NCI-H82 treated with DMSO at 0.1 percent for 48 hours (cell line): Measurements from ENCODE around the gene OPN1MW.
"Not testable (repeated sequence)": the region's sequence is repeated elsewhere in the genome, so short reads cannot be mapped to it uniquely, and the experiment has no call there.

Experiments
- DNase-seq: peaks from one replicate; lab custom pipeline; 2025; ENCODE audit not compliant: unreplicated experiment; lab: John Stamatoyannopoulos, UW

The OPN1MW gene

DNA sequence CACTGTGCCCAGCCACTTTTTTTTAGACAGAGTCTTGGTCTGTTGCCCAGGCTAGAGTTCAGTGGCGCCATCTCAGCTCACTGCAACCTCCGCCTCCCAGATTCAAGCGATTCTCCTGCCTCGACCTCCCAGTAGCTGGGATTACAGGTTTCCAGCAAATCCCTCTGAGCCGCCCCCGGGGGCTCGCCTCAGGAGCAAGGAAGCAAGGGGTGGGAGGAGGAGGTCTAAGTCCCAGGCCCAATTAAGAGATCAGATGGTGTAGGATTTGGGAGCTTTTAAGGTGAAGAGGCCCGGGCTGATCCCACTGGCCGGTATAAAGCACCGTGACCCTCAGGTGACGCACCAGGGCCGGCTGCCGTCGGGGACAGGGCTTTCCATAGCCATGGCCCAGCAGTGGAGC is at the start of gene OPN1MW:
OPN1MW (plus strand) TSS at position 301 of the 400 bp plus-strand sequence; CDS start at position 383, 82 bp downstream.
- DNase-seq = not testable (repeated sequence)

DNA sequence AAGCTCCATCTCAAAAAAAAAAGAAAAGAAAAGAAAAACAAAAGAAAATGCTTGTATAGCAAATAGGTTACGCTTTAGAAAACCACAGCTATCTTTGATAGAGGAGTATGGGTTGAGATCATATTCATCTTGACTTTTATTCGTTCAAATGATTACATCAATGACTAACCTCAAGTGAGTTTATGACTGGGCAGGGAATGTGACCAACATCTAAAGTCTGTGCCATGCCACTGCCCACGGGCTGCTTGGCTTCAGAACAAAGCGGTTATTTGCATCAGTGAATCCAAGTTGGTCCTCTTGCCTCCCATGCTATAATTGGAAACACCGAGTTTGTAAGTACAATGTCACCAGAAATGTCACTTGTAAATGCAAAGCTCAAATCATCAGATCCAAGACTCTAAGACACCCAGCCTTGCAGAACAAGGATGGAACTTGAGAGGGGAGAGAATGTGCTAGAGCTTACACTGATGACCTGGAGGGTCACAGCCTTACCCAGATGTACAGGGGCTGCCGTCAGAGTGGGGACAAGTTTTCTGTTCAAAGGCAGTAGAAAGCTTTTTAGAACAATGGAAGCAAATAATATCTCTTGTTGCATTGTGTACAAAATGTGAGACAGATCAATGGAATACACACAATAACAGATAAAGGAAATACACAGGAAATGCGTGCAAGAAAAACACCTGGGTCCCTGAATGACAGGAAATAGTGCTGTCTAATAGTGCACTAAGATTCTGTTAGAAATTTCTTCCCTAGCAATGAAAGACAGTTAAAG is 46.8 kb upstream of the OPN1MW start:
- DNase-seq = no peak

DNA sequence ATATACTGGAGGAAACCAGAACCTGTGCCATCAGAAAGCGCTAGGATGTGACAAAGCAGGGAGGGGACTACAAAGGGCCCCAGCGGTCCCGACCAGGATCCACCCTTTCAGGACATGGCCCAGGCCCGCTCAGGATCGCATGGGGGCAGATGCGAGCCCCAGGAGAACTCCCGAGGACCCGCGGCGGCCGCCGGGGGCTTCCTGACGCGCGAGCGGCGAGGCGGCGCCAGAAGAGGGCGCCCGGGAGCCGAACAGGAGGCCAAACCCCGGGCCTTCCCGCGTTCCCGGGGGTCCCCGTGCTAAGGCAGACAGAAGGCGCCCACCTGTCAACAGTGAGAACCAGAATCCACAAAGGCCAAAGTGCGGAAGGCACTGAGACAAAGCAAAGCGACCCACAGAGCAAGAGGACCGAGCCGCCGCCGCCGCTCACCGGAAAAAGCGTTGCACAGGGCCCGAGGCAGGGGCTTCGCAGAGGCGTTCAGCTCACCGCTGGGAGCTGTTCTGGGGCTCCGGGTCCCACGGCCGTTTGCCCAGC is 45.7 kb upstream of the OPN1MW start:
- DNase-seq = peak; percentile 24

DNA sequence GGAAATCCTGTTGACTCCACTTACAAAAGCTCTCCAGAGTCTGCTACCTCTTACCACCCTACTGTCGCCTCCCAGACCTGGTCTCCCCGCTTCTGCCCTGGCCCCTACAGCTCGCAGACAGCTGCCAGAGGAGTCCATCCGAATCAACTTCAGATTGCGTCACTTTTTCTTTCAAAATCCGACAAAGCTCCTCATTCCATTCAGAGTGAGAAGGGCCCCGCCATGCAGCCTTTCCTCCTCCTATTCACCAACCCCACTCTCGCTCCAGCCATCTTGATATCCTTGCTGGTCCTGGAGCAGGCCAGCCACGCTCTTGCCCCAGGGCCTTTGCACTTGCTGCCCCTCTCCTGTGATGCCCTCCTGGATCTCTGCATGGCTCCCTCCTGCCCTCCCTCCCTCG is 43.5 kb upstream of the OPN1MW start:
- DNase-seq = no peak

DNA sequence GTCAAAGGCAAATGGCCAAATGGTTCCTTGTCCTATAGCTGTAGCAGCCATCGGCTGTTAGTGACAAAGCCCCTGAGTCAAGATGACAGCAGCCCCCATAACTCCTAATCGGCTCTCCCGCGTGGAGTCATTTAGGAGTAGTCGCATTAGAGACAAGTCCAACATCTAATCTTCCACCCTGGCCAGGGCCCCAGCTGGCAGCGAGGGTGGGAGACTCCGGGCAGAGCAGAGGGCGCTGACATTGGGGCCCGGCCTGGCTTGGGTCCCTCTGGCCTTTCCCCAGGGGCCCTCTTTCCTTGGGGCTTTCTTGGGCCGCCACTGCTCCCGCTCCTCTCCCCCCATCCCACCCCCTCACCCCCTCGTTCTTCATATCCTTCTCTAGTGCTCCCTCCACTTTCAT is 42.2 kb upstream of the OPN1MW start:
- peak; percentile 48 for DNase-seq

DNA sequence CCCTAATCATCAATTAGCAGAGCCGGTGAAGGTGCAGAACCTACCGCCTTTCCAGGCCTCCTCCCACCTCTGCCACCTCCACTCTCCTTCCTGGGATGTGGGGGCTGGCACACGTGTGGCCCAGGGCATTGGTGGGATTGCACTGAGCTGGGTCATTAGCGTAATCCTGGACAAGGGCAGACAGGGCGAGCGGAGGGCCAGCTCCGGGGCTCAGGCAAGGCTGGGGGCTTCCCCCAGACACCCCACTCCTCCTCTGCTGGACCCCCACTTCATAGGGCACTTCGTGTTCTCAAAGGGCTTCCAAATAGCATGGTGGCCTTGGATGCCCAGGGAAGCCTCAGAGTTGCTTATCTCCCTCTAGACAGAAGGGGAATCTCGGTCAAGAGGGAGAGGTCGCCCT is 41.7 kb upstream of the OPN1MW start:
- no peak for DNase-seq

DNA sequence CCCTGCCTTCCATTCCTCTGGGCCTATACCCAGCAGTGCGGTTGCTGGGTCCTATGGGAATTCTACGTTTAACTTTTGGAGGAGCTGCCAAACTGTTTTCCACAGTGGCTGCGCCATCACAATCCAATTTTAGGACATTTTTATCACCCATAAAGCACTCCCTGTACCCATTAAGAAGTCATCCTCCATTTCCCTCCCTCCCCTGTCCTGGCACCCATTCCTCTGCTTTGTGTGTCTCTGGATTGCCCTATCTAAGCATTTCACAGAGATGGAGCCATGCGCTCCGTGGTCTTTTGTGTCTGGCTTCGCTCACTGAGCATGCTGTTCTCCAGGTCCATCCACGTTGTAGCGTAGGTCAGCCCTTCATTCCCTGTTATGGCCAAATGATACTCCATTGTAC is 40.0 kb upstream of the OPN1MW start:
- no peak for DNase-seq

DNA sequence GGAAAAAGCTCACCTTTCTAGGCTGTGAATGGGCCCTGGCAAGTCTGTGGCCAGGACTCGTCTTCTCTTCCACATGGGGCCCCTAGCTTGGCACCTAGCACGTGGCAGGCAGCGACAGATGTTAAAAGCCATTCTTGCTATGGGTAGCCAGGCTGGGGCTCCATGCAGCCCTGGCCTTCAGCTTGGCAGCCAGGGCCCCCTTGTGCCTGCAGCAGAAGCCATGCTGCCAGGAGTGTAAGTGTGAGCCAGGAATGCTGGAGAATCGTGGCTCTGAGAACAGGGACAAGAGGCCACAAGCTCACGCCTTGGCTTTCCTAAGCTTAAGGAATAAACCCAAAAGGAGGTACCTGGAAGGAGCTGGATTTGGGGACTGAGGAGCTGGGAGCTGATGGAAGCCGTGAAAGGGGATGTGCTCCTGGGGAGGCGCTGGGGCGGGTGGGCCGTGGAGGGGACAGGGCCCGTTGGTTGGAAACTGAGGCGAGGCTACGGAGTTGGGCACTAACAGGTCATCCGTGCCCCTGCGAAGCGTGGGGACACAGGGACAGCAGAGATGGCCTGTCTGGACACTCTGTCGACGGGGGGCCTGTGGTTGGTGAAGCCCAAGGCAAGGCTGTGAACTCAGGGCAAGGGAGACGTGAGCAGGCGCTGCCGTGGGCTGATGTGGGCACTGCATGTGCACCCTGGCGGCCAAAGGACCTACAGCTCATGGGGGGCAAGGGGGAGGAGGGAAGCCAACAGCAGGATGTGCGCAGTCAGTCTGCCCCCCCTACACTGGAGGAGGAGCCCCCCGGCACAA is 39.2 kb upstream of the OPN1MW start:
- no peak for DNase-seq

DNA sequence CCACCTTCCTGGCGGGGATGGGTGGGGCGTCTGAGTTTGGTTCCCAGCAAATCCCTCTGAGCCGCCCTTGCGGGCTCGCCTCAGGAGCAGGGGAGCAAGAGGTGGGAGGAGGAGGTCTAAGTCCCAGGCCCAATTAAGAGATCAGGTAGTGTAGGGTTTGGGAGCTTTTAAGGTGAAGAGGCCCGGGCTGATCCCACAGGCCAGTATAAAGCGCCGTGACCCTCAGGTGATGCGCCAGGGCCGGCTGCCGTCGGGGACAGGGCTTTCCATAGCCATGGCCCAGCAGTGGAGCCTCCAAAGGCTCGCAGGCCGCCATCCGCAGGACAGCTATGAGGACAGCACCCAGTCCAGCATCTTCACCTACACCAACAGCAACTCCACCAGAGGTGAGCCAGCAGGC is 38.4 kb upstream of the OPN1MW start, which contains the start of gene OPN1LW:
OPN1LW (plus strand) TSS at position 234 of the 400 bp plus-strand sequence; CDS start at position 275, 41 bp downstream.
- not testable (repeated sequence) for DNase-seq

DNA sequence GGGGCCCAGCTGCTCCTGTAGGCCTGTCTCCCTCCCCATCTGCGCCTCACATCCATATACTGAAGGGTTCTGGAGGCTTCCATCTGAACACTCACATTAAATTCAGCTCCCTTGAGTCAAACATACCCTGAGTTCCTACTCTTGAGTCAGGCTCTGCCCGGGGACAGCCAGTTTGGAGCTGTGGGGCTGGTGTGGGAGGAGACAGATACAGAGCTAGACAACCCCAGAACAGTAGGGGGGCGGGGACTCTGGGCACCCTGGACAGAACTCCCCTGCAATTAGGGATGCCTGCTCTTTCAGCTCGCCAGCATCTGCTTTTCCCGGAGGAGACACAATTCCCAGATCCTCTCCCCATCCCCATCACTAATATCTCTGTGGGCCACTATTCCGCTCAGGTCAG is 31.4 kb upstream of the OPN1MW start:
- DNase-seq = not testable (repeated sequence)

DNA sequence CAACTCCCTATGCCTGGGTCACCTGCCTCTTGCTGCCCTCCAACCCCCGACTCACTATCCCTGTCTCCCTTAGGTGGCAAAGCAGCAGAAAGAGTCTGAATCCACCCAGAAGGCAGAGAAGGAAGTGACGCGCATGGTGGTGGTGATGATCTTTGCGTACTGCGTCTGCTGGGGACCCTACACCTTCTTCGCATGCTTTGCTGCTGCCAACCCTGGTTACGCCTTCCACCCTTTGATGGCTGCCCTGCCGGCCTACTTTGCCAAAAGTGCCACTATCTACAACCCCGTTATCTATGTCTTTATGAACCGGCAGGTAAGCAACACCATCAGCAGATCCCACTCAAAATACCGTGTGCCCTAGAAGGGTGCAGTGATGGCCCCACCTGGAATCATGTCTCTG is 26.2 kb upstream of the OPN1MW start:
- not testable (repeated sequence) for DNase-seq

DNA sequence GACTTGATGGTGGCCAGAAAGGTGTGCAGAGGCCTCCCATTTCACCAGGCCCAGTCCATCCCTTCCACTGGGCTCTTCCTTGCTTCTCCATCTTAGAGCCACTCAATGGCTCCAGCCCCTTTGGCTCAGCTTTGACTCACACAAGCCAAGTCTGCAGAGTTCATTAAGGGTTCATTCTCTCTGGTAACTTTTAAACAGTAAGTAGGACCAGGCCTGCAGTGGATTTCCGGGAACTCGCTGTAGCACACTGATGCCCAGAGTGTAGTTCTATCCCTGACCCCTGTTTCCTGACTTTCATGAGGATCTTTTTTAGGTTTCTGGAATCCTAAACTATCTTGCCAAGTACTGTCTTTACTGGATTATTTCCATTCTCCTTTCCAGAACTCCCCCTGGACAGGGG is 25.2 kb upstream of the OPN1MW start:
- DNase-seq = not testable (repeated sequence)

DNA sequence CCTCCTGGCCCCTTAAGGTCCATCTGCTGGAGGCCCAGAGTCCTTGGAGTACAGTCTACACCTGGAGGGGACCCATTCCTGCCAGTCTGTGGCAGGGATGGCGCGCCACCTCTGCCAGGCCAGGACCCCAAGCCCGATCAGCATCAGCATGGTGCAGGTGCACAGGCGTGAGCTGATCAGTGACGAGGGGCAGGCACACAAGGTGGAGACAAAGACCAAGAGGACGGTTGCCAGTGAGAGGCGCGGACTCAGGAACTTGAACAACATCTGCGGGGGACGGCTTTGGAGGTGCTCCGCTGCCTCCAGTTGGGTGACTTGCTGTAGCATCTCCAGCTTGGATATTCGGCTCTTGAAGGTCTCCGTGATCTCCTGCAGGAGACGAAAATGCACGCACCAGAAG is 23.1 kb upstream of the OPN1MW start:
- not testable (repeated sequence) for DNase-seq

DNA sequence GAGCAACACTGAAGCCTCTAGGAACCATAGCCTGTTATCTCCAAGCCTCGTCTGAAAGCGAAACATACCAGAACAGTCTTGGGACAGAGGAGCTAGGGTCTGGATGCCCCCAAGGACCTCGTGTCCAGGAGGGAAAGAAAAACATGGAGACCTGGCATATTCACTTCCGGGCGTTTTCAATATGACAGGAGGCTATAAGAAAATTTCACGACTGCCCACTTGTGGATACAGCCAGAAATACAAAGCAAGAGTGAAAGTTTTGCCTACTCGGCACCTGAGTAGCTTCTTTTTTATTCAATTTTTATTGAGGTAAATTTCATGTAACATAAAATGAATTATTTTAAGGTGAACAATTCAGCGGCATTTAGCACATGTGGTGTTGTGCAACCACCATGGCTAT is 17.5 kb upstream of the OPN1MW start:
- DNase-seq = not testable (repeated sequence)

DNA sequence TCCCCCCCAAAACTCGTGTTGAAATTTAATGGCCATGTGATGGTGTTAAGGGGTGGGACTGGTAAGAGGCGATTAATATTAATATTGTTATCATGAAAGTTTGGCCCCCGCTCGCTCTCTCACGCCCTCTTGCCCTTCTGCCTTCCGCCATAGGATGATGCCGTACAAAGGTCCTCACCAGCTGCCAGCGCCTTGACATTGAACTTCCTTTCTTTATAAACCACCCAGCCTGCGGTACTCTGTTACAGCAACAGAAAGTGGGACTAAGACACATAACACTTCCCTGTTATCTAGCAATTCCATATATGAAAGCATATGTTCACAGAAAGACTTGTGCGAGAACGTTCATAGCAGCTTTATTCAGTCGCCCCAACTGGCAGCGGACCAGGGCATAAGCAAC is 14.0 kb upstream of the OPN1MW start:
- DNase-seq = not testable (repeated sequence)

DNA sequence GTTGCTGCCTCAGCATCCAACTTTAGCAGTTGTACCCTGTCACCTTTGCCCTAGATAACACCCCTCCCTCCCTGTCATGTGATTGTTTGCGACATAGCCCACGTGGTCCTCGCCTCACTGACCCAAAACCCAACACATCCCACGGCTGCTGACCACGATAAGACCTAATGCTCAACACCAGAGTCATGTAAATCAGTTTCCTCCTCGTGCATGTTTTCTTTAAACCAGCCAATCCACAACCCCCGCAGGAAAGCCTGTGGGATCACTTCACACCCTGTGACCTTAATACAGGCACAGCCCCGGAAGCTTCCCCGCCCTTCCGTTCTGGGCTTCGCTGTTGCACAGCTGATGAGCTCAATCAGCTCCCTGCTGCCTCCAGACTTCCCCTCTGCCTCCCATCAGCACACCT is 9.9 kb upstream of the OPN1MW start:
- not testable (repeated sequence) for DNase-seq

DNA sequence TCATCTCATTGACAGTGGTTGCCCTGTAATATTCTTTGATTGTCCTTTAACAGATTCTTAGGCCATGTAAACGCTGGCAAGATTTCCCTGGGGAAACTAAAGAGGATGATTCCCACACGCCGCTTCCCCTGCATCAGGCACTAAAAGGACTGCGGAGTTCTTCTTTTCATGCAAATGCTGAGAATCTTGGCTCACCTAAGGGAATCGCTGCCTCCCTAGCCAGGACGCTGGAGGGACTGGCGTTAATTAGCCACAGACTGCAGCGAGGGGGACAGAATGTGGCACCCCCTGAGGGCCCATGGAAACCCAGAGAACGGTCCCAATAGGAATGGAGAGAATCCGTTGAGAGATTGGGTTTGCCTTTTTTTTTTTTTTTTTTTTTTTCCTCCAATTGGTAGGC is 8.0 kb upstream of the OPN1MW start:
- not testable (repeated sequence) for DNase-seq

DNA sequence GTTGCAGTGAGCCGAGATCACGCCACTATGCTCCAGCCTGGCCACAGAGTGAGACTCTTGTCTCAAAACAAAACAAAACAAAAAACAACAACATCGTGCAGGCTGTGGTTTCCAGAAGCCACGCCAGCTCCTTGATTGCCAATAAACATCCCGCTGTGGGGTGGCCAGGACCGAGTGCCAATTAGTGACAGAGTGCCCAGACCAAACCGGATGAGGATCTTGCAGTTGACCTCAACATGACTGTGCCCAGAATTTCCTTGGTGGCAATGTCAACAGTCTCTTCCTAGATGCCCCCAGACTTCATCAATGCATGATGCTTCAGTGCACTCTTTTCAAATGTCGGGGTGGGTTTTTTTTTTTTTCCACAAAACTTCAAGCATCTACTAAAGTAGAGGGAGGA is 1.4 kb downstream of the OPN1MW start:
- DNase-seq = not testable (repeated sequence)

DNA sequence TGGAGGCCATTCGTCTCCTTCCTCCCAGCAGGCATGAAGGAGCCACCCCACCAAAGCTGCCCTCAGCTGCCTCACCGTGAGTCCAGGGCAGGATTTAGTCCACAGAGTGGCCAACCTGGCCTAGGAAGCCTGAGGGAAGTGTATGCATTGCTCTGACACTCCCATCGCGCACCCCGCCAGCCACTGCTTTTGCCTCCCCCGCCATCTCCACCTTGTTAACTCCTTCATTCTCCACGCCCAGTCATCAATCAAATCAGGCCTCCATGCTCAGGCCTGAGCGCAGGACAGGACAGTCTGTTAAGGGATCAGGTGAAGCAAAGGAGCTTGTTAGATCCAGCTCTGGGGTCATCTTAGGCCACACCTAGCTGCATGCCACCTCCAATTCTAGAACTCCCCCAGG is 10.4 kb downstream of the OPN1MW start:
- DNase-seq = not testable (repeated sequence)

DNA sequence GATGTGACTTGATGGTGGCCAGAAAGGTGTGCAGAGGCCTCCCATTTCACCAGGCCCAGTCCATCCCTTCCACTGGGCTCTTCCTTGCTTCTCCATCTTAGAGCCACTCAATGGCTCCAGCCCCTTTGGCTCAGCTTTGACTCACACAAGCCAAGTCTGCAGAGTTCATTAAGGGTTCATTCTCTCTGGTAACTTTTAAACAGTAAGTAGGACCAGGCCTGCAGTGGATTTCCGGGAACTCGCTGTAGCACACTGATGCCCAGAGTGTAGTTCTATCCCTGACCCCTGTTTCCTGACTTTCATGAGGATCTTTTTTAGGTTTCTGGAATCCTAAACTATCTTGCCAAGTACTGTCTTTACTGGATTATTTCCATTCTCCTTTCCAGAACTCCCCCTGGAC is 11.9 kb downstream of the OPN1MW start:
- DNase-seq = not testable (repeated sequence)

DNA sequence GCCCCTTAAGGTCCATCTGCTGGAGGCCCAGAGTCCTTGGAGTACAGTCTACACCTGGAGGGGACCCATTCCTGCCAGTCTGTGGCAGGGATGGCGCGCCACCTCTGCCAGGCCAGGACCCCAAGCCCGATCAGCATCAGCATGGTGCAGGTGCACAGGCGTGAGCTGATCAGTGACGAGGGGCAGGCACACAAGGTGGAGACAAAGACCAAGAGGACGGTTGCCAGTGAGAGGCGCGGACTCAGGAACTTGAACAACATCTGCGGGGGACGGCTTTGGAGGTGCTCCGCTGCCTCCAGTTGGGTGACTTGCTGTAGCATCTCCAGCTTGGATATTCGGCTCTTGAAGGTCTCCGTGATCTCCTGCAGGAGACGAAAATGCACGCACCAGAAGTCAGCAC is 14.1 kb downstream of the OPN1MW start:
- DNase-seq = not testable (repeated sequence)
